Activated CD4-positive, alpha-beta T cell treated with anti-CD3 and anti-CD28 coated beads, Interleukin-2, amount 50 U/mL, for 4 hours (primary cell): ENCODE data around the gene BSG.

Experiments
- DNase-seq, 2 experiments: peaks; one replicate each; pipeline ENCODE4 v3.0.0-alpha.2; 2020

The BSG gene

GRCh38 chr19:572140-572742 is at the start of gene BSG:
Gene BSG (plus strand): TSS chr19:572596. CDS start chr19:572635, 39 bp downstream.
- DNase-seq = peak; percentile 97 to 98

- no peak for DNase-seq
These were observed 49.7 kb upstream of the BSG start for GRCh38 chr19:522726-523125.

- DNase-seq = no peak
These were observed 48.2 kb upstream of the BSG start for GRCh38 chr19:524062-524674.

GRCh38 chr19:525029-525428 is 47.4 kb upstream of the BSG start:
- no peak for DNase-seq

GRCh38 chr19:525857-526419 is 46.5 kb upstream of the BSG start:
- no peak for DNase-seq

GRCh38 chr19:530134-531008 is 42.0 kb upstream of the BSG start:
- no peak for DNase-seq

- DNase-seq = peak; percentile 73 to 78
These were observed 41.2 kb upstream of the BSG start for GRCh38 chr19:531009-531752.

GRCh38 chr19:531753-532560 is 40.4 kb upstream of the BSG start, which contains the start of gene CDC34:
Gene CDC34 (plus strand): TSS chr19:531760. CDS start chr19:531932, 172 bp downstream.
- DNase-seq = no peak

- DNase-seq = peak in 1 of 2 experiments; percentile 26
These were observed 39.6 kb upstream of the BSG start for GRCh38 chr19:532561-533363.

GRCh38 chr19:533364-534058 is 38.9 kb upstream of the BSG start:
- no peak for DNase-seq

- no peak for DNase-seq
These were observed 38.3 kb upstream of the BSG start for GRCh38 chr19:534088-534487.

- DNase-seq = no peak
These were observed 37.2 kb upstream of the BSG start for GRCh38 chr19:535017-535835.

- DNase-seq = no peak
These were observed 36.1 kb upstream of the BSG start for GRCh38 chr19:536031-536880.

- DNase-seq = no peak
These were observed 35.5 kb upstream of the BSG start for GRCh38 chr19:536881-537404.

GRCh38 chr19:538641-539428 is 33.6 kb upstream of the BSG start:
- no peak for DNase-seq

GRCh38 chr19:539429-540030 is 32.9 kb upstream of the BSG start:
- no peak for DNase-seq
